HG03432 (cell line): ENCODE results near the gene CNTNAP3.
"Not testable (repeated sequence)": the region's sequence is repeated elsewhere in the genome, so short reads cannot be mapped to it uniquely, and the experiment has no call there.

Source experiments
- ATAC-seq: cut with Tn5 transposase; IDR thresholded peaks from one replicate; pipeline ENCODE4 v1.9.1; 2021; ENCODE audit warnings: mild to moderate bottlenecking, moderate library complexity; ENCODE audit not compliant: unreplicated experiment

The CNTNAP3 gene

GRCh38 chr9:39073537-39073936 is 214.4 kb downstream of the CNTNAP3 start:
- ATAC-seq = not testable (repeated sequence)

- not testable (repeated sequence) for ATAC-seq
Measured at GRCh38 chr9:39067683-39068082, 220.3 kb downstream of the CNTNAP3 start.

GRCh38 chr9:39062966-39063365 is 225.0 kb downstream of the CNTNAP3 start:
- ATAC-seq = not testable (repeated sequence)

GRCh38 chr9:39054453-39054852 is 233.5 kb downstream of the CNTNAP3 start:
- ATAC-seq = not testable (repeated sequence)

GRCh38 chr9:39046833-39047232 is 241.1 kb downstream of the CNTNAP3 start:
- ATAC-seq = not testable (repeated sequence)

- ATAC-seq = not testable (repeated sequence)
Measured at GRCh38 chr9:39042352-39042803, 245.6 kb downstream of the CNTNAP3 start.

- ATAC-seq = not testable (repeated sequence)
Measured at GRCh38 chr9:39041774-39042173, 246.2 kb downstream of the CNTNAP3 start.

- not testable (repeated sequence) for ATAC-seq
Measured at GRCh38 chr9:39039148-39039547, 248.8 kb downstream of the CNTNAP3 start.

- ATAC-seq = not testable (repeated sequence)
Measured at GRCh38 chr9:39038221-39038620, 249.7 kb downstream of the CNTNAP3 start.

- not testable (repeated sequence) for ATAC-seq
Measured at GRCh38 chr9:39033849-39034248, 254.1 kb downstream of the CNTNAP3 start.

GRCh38 chr9:39030204-39031019 is 257.6 kb downstream of the CNTNAP3 start:
- ATAC-seq = peak; percentile 70

- not testable (repeated sequence) for ATAC-seq
Measured at GRCh38 chr9:39028855-39029254, 259.1 kb downstream of the CNTNAP3 start.

GRCh38 chr9:39028168-39028567 is 259.8 kb downstream of the CNTNAP3 start:
- not testable (repeated sequence) for ATAC-seq

- ATAC-seq = not testable (repeated sequence)
Measured at GRCh38 chr9:39025911-39026588, 261.9 kb downstream of the CNTNAP3 start.
